Right atrium auricular region (tissue), 2 donors: ENCODE measurements around the gene TREM2. TPM values are rescaled to one million over a fixed set of nuclear protein-coding genes. Genes with fewer than 3 reads are reported as not detected.

ENCODE experiments used
- DNase-seq: peaks from one replicate; pipeline ENCODE4 v3.0.0-alpha.2; 2019; ENCODE audit warnings: low spot score
- H3K27ac ChIP-seq, 2 donors: fragments of 200-600 bp; sonication (generic); 1 replicate in 1 of 2; 2 replicates in 1 of 2; pipeline ENCODE4 v1.5.1; 2016 to 2019
- H3K27me3 ChIP-seq, 2 donors: fragments of 200-600 bp; sonication (generic); one replicate each; pipeline versions ENCODE4 v1.5.1 to v1.6.0; 2017 to 2019
- H3K36me3 ChIP-seq: fragments of 200-600 bp; sonication (generic); one replicate; pipeline ENCODE4 v1.5.1; 2016
- H3K4me1 ChIP-seq, 2 donors: fragments of 200-600 bp; sonication (generic); one replicate each; pipeline versions ENCODE4 v1.5.1 to v1.6.0; 2017 to 2019
- H3K4me3 ChIP-seq, 2 donors: fragments of 200-600 bp; sonication (generic); 1 replicate in 1 of 2; 2 replicates in 1 of 2; pipeline ENCODE4 v1.5.1; 2017 to 2019; ENCODE audit warnings: mild to moderate bottlenecking in 1 of 2, moderate library complexity in 1 of 2
- H3K9me3 ChIP-seq, 2 donors: fragments of 200-600 bp; sonication (generic); one replicate each; pipeline ENCODE4 v1.5.1; 2019
- total RNA-seq, 2 donors: library from RNA; depleted of rRNA; stranded (reverse); fragments of >200 nt; gene quantifications; one replicate each; pipeline ENCODE4 v1.1.0, GENCODE V29; 2016
- TF ChIP-seq, protein P1 (sequence below), 2 donors: fragments of 200-600 bp; sonication (generic); IDR thresholded peaks; one replicate each; pipeline ENCODE4 v1.5.1; 2019; ENCODE audit warnings: antibody characterized with exemption in 2 of 2

The TREM2 gene
- total RNA-seq, 2 donors from 2014 or later, result 1.6 to 7.0 TPM

DNA sequence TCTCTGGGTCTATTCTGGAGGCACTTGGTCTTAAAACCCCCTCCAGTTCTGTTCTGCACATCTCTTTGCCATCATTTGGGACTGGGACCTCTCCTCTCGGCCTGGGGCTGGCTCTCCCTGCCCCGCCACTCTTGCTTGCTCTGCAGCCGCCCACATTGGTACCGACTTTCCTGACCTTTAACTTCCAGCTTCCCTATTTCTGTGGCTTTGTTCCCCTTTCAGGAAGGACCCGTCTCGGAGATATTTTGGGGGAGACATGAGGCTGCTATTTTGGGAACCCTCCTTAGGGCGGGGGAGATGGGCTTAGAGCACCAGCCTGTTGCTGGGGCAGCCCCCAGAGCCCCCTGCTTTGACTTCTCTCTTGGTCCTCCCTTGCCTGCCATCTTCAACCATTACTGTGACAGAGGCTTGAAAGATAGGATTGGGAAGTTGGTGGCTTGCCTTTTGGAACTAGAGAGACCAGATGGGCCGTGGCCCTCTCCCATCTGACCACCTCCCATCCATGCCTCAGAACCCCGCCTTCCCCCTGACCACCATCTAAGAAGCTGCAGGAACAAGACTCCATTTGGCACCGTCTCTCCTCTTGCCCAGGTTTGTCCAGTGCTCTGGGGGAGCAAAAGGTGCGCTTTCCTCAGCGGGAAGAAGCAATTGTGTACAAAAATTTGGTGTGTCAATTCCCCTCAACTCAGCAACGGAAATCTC lies 914 bp downstream of the TREM2 start:
- TF ChIP-seq, protein P1, sequence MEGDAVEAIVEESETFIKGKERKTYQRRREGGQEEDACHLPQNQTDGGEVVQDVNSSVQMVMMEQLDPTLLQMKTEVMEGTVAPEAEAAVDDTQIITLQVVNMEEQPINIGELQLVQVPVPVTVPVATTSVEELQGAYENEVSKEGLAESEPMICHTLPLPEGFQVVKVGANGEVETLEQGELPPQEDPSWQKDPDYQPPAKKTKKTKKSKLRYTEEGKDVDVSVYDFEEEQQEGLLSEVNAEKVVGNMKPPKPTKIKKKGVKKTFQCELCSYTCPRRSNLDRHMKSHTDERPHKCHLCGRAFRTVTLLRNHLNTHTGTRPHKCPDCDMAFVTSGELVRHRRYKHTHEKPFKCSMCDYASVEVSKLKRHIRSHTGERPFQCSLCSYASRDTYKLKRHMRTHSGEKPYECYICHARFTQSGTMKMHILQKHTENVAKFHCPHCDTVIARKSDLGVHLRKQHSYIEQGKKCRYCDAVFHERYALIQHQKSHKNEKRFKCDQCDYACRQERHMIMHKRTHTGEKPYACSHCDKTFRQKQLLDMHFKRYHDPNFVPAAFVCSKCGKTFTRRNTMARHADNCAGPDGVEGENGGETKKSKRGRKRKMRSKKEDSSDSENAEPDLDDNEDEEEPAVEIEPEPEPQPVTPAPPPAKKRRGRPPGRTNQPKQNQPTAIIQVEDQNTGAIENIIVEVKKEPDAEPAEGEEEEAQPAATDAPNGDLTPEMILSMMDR (IDR thresholded peaks at IDR 0.05), result no peak
- no peak for DNase-seq
- no peaks in the 10 kb centered on the region for H3K9me3 ChIP-seq
- H3K36me3 ChIP-seq, result no peaks in the 10 kb centered on the region
- H3K4me1 ChIP-seq, result no peaks in the 10 kb centered on the region
- H3K4me3 ChIP-seq, result no peak overlapping the region
- H3K27ac ChIP-seq, result no peak overlapping the region
- H3K27me3 ChIP-seq, result no peaks in the 10 kb centered on the region

DNA sequence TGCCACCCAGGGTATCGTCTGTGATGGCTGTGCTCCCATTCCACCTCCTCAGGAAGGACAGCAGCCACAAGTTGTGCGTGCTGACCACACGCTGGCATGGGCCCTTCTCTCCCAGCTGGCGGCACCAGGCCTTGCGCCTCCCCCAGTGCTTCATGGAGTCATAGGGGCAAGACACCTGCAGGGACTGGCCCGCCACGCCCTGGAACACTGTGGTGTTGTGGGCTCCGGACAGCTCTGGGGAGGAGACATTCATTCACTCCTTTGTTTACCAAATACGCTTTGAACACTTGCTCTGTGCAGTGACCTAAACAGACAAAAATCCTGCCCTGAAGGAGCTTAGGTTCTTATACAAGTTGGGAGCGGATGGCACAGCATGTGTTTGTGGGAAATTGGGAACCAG lies 1.5 kb downstream of the TREM2 start:
- DNase-seq, result no peak
- TF ChIP-seq, protein P1 (IDR thresholded peaks at IDR 0.05), result no peak

DNA sequence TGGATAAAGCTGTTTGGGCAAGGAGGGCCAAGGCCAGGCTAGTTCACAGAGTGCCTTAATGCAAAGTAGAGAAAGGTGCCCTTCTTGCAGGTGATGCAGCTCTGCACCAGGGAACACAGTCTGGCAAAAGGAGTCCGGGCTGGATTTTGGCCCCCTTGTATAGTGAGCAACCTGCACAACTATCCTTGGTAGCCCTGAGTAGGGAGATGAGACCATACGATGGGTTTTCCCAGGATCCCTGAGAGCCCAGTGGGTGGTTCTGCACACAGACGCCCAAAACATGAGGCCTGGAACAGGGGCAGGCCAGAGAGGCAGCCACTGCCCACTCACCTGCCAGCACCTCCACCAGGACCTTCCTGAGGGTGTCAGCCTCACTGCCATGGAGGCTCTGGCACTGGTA lies 2.0 kb downstream of the TREM2 start:
- Histone ChIP-seq H3K9me3 (no peaks in the 10 kb centered on the region), H3K27ac (no peak overlapping the region), H3K4me3 (no peak overlapping the region), H3K4me1 (no peaks in the 10 kb centered on the region), H3K36me3 (no peaks in the 10 kb centered on the region), H3K27me3 (no peaks in the 10 kb centered on the region)
- DNase-seq, result no peak
- TF ChIP-seq, protein P1 (IDR thresholded peaks at IDR 0.05), result no peak

More for the DNA sequence above, 1.5 kb downstream of the TREM2 start:
- no peak overlapping the region for H3K27ac ChIP-seq
- no peaks in the 10 kb centered on the region for H3K4me1 ChIP-seq
- no peaks in the 10 kb centered on the region for H3K27me3 ChIP-seq
- no peak overlapping the region for H3K4me3 ChIP-seq
- H3K36me3 ChIP-seq, result no peaks in the 10 kb centered on the region
- H3K9me3 ChIP-seq, result no peaks in the 10 kb centered on the region

DNA sequence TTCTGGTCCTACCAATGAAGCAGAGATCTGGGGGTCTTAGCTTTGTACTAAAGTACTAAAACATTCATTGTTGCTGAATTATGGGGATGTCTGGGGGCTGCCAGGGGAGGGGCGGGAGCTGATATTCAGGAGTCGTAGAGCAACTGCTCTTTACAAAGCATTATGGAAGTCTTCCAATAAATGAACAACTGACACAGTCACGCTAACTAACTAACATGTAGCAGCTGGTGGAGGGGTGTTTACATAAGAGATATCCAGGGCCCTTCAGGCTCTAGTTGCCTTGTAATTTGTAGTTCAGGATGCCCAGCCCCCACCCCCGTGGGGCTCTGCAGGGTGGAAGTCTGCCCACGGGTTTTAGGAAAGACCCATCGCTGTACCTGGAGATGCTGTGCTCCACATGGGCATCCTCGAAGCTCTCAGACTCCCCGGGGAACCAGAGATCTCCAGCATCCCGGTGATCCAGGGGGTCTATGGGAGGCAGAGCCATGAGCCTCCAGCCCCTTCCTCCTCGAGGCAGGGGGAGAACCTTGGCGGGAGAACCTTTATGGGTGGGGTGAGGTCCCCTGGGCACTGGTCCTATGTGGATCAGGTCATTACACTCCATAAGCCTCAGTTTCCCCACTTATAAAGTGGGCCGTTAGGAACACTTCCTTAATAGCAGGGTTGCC lies 3.4 kb downstream of the TREM2 start:
- H3K9me3 ChIP-seq, result no peaks in the 10 kb centered on the region
- no peak overlapping the region for H3K27ac ChIP-seq
- H3K4me1 ChIP-seq, result no peaks in the 10 kb centered on the region
- DNase-seq, result no peak
- H3K27me3 ChIP-seq, result no peaks in the 10 kb centered on the region
- TF ChIP-seq, protein P1 (IDR thresholded peaks at IDR 0.05), result no peak
- H3K4me3 ChIP-seq, result no peak overlapping the region
- no peaks in the 10 kb centered on the region for H3K36me3 ChIP-seq

DNA sequence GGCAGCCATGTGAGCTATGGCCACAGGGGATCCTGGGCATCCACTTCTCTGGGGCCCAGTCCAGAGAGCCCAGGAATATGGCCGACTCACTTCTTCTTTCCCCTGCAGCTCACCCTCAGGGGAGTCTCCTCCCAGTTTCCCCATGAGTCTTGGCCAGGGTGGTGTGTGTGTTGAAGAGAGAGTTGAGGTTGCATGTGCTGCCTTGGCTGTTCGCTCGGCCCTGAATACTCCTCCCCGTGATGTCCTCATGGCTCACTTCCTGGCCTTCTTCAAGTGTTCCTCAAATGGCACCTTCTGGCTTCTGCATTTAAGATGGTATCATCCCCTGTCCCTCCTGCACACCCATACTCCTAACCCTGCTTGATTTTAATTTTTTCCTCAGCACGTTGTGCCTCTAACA lies 5.6 kb downstream of the TREM2 start:
- Histone ChIP-seq H3K27me3 (no peaks in the 10 kb centered on the region), H3K4me3 (no peak overlapping the region)

More for the DNA sequence above, 5.6 kb downstream of the TREM2 start:
- TF ChIP-seq, protein P1 (IDR thresholded peaks at IDR 0.05), result no peak
- DNase-seq, result no peak
- no peaks in the 10 kb centered on the region for H3K4me1 ChIP-seq
- H3K27ac ChIP-seq, result no peak overlapping the region
- H3K36me3 ChIP-seq, result no peaks in the 10 kb centered on the region
- H3K9me3 ChIP-seq, result no peaks in the 10 kb centered on the region
